ENCODE data around the gene UNC13B. TPM values are rescaled to one million over a fixed set of nuclear protein-coding genes. Genes with fewer than 3 reads are reported as not detected.

Gene UNC13B
- total RNA-seq, 1 donor from 2014 or later: 39.9 TPM

- Mint-ChIP-seq H3K4me3 (ENCODE audit: unreplicated experiment) (no peak overlapping the region), H3K27ac (ENCODE audit: unreplicated experiment) (no peak overlapping the region), H3K4me1 (ENCODE audit: unreplicated experiment) (peaks cover 22% of the 10 kb centered on the region), H3K9me3 (ENCODE audit: unreplicated experiment) (no peaks in the 10 kb centered on the region), H3K27me3 (ENCODE audit: unreplicated experiment) (peaks cover 2% of the 10 kb centered on the region), H3K36me3 (ENCODE audit: low read depth, unreplicated experiment) (peaks cover 24% of the 10 kb centered on the region)
- no peak for DNase-seq (ENCODE audit: low spot score)
- no peak for TF ChIP-seq CTCF (IDR thresholded peaks at IDR 0.05; ENCODE audit: unreplicated experiment)
Measured at GRCh38 chr9:35374910-35375309, 213.1 kb downstream of the UNC13B start.

DNA sequence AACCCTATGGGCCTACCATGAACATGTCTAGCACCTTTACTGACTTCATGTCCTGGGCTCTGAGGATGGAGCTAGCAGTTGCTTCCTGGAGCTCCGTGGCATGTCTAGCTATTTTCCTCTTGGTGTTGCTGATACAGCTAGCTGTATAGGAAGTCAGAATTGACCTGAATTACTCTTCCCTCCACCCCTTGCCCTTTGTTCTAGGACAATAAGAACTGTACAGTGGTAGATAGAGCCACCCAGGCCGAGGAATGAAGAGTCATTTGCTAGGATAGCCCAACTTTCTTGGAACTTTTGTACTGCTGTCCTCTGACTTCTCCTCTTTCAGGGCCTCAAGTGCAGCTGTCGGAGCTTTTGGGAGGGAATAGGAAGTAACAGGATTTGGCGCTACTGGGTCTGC, 218.2 kb downstream of the UNC13B start:
- no peak for TF ChIP-seq CTCF (IDR thresholded peaks at IDR 0.05; ENCODE audit: unreplicated experiment)
- Mint-ChIP-seq H3K4me3 (ENCODE audit: unreplicated experiment) (no peak overlapping the region), H3K36me3 (ENCODE audit: low read depth, unreplicated experiment) (peaks cover 22% of the 10 kb centered on the region), H3K27me3 (ENCODE audit: unreplicated experiment) (peaks cover 5% of the 10 kb centered on the region), H3K9me3 (ENCODE audit: unreplicated experiment) (no peaks in the 10 kb centered on the region), H3K4me1 (ENCODE audit: unreplicated experiment) (peaks cover 49% of the 10 kb centered on the region), H3K27ac (ENCODE audit: unreplicated experiment) (peak overlapping the region; percentile 30)
- no peak for DNase-seq (ENCODE audit: low spot score)

- no peak for TF ChIP-seq CTCF (IDR thresholded peaks at IDR 0.05; ENCODE audit: unreplicated experiment)
- H3K4me3 Mint-ChIP-seq (ENCODE audit: unreplicated experiment): no peak overlapping the region
- peaks cover 5% of the 10 kb centered on the region for H3K27me3 Mint-ChIP-seq (ENCODE audit: unreplicated experiment)
- no peak overlapping the region for H3K27ac Mint-ChIP-seq (ENCODE audit: unreplicated experiment)
- no peaks in the 10 kb centered on the region for H3K9me3 Mint-ChIP-seq (ENCODE audit: unreplicated experiment)
- peaks cover 22% of the 10 kb centered on the region for H3K36me3 Mint-ChIP-seq (ENCODE audit: low read depth, unreplicated experiment)
- no peak for DNase-seq (ENCODE audit: low spot score)
- peaks cover 54% of the 10 kb centered on the region for H3K4me1 Mint-ChIP-seq (ENCODE audit: unreplicated experiment)
Measured at GRCh38 chr9:35380619-35381018, 218.8 kb downstream of the UNC13B start.

- peaks cover 4% of the 10 kb centered on the region for H3K27me3 Mint-ChIP-seq (ENCODE audit: unreplicated experiment)
- TF ChIP-seq CTCF (IDR thresholded peaks at IDR 0.05; ENCODE audit: unreplicated experiment): no peak
- H3K27ac Mint-ChIP-seq (ENCODE audit: unreplicated experiment): peak overlapping the region; percentile 82
- H3K4me1 Mint-ChIP-seq (ENCODE audit: unreplicated experiment): peaks cover 53% of the 10 kb centered on the region
- no peaks in the 10 kb centered on the region for H3K9me3 Mint-ChIP-seq (ENCODE audit: unreplicated experiment)
- peaks cover 30% of the 10 kb centered on the region for H3K36me3 Mint-ChIP-seq (ENCODE audit: low read depth, unreplicated experiment)
- no peak for DNase-seq (ENCODE audit: low spot score)
- peak overlapping the region; percentile 10 for H3K4me3 Mint-ChIP-seq (ENCODE audit: unreplicated experiment)
Measured at GRCh38 chr9:35385042-35385441, 223.2 kb downstream of the UNC13B start.

DNA sequence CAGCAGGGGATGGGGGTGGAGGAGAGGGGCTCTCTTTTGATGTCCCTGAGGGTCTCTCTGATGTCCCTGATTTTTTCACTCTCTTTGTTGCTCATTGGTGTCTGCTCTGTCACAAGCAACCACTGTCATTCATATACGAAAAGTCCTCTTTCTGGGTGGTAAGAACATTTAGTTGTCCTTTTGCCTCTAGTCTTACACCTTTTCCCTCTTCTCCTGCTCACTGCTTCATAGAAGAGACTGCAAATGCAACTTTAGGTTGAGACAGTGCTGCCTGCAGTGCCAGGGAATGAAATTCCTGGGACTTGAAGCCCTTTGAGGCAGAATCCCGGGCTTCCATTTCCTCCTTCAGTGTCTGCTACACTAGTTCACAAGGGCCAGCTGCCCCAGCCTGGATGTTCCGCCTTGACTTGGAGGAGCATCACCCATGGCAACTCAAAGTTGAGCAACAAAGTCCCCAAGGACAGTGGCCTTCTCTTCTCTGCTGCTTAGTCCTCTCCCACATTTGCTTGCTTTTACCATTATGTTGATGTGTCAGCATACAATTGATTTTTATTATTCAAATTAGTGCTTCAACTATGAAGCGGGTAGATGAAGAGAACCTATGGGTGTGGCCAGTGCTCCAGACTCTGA, 233.4 kb downstream of the UNC13B start:
- TF ChIP-seq CTCF (IDR thresholded peaks at IDR 0.05; ENCODE audit: unreplicated experiment): no peak
- H3K36me3 Mint-ChIP-seq (ENCODE audit: low read depth, unreplicated experiment): peaks cover 50% of the 10 kb centered on the region

More for the DNA sequence above, 233.4 kb downstream of the UNC13B start:
- Mint-ChIP-seq H3K27ac (ENCODE audit: unreplicated experiment) (no peak overlapping the region), H3K4me3 (ENCODE audit: unreplicated experiment) (no peak overlapping the region), H3K9me3 (ENCODE audit: unreplicated experiment) (no peaks in the 10 kb centered on the region), H3K4me1 (ENCODE audit: unreplicated experiment) (peaks cover 25% of the 10 kb centered on the region), H3K27me3 (ENCODE audit: unreplicated experiment) (peaks cover 6% of the 10 kb centered on the region)
- no peak for DNase-seq (ENCODE audit: low spot score)

Data from endothelial cell (in vitro differentiated cells).